ENCODE data around the gene MAPRE2.

Gene MAPRE2

GRCh38 chr18:35038881-35039491, 2.2 kb upstream of the MAPRE2 start:
- DNase-seq: peak; percentile 56

- no peak for DNase-seq
Observed at GRCh38 chr18:35040638-35040987, 600 bp upstream of the MAPRE2 start.

GRCh38 chr18:35041815-35042387, 688 bp downstream of the MAPRE2 start:
- no peak for DNase-seq

- no peak for DNase-seq
Observed at GRCh38 chr18:35042389-35043071, 1.3 kb downstream of the MAPRE2 start.

- no peak for DNase-seq
Observed at GRCh38 chr18:35043207-35043606, 2.0 kb downstream of the MAPRE2 start.

GRCh38 chr18:35045121-35045520, 3.9 kb downstream of the MAPRE2 start:
- no peak for DNase-seq

- no peak for DNase-seq
Observed at GRCh38 chr18:35045806-35046205, 4.6 kb downstream of the MAPRE2 start.

GRCh38 chr18:35047697-35048292, 6.6 kb downstream of the MAPRE2 start:
- DNase-seq: no peak

- no peak for DNase-seq
Observed at GRCh38 chr18:35049111-35050027, 8.2 kb downstream of the MAPRE2 start.

- no peak for DNase-seq
Observed at GRCh38 chr18:35050028-35050546, 8.9 kb downstream of the MAPRE2 start.

GRCh38 chr18:35050705-35051195, 9.5 kb downstream of the MAPRE2 start:
- DNase-seq: no peak

GRCh38 chr18:35051641-35052377, 10.6 kb downstream of the MAPRE2 start:
- no peak for DNase-seq

- no peak for DNase-seq
Observed at GRCh38 chr18:35054401-35054800, 13.2 kb downstream of the MAPRE2 start.

- DNase-seq: no peak
Observed at GRCh38 chr18:35055105-35055504, 13.9 kb downstream of the MAPRE2 start.

GRCh38 chr18:35055726-35056125, 14.5 kb downstream of the MAPRE2 start:
- no peak for DNase-seq

GRCh38 chr18:35059280-35059927, 18.2 kb downstream of the MAPRE2 start:
- no peak for DNase-seq

GRCh38 chr18:35060122-35060815, 19.1 kb downstream of the MAPRE2 start:
- no peak for DNase-seq

GRCh38 chr18:35061336-35061735, 20.1 kb downstream of the MAPRE2 start:
- no peak for DNase-seq

- no peak for DNase-seq
Observed at GRCh38 chr18:35061804-35062203, 20.6 kb downstream of the MAPRE2 start.

GRCh38 chr18:35062408-35062807, 21.2 kb downstream of the MAPRE2 start:
- no peak for DNase-seq

All from GDM1 (cell line).